Spleen (tissue), 11 donors: ENCODE data around the gene SNRNP70. TPM values are rescaled to one million over a fixed set of nuclear protein-coding genes. Genes with fewer than 3 reads are reported as not detected.
A peak's percentile ranks its signal among the peaks of the same experiment; 100 is the strongest.

Experiments used
- DNase-seq: peaks from one replicate; pipeline ENCODE4 v3.0.0-alpha.2; 2020
- H3K27ac ChIP-seq, 8 donors: fragments of 200-600 bp; sonication (generic) in 7 of 8; 1 replicate in 4 of 8; 2 replicates in 4 of 8; pipeline versions ENCODE4 v1.5.0 to v1.8.0; 2016 to 2021; ENCODE audit warnings: inconsistent platforms in 4 of 8, mild to moderate bottlenecking in 4 of 8, moderate library complexity in 1 of 8
- H3K27me3 ChIP-seq, 7 donors: fragments of 200-600 bp; sonication (generic) in 6 of 7; replicated peaks in 1 of 7; 1 replicate in 4 of 7; 2 replicates in 3 of 7; pipeline versions ENCODE4 v1.5.0 to v1.8.0; 2016 to 2021; ENCODE audit warnings: inconsistent platforms in 3 of 7, mild to moderate bottlenecking in 1 of 7
- H3K36me3 ChIP-seq, 6 donors: fragments of 200-600 bp; sonication (generic) in 5 of 6; 1 replicate in 4 of 6; 2 replicates in 2 of 6; pipeline versions ENCODE4 v1.5.0 to v1.8.0; 2016 to 2021; ENCODE audit warnings: inconsistent platforms in 2 of 6
- H3K4me1 ChIP-seq, 6 donors: fragments of 200-600 bp; sonication (generic) in 5 of 6; 1 replicate in 3 of 6; 2 replicates in 3 of 6; pipeline versions ENCODE4 v1.5.0 to v1.8.0; 2016 to 2021; ENCODE audit warnings: inconsistent platforms in 3 of 6
- H3K4me3 ChIP-seq, 8 donors: fragments of 200-600 bp; sonication (generic) in 7 of 8; 1 replicate in 4 of 8; 2 replicates in 4 of 8; pipeline versions ENCODE4 v1.5.0 to v1.8.0; 2016 to 2021; ENCODE audit warnings: inconsistent platforms in 4 of 8, mild to moderate bottlenecking in 4 of 8, moderate library complexity in 2 of 8
- H3K9me3 ChIP-seq, 8 donors: fragments of 200-600 bp; sonication (generic) in 7 of 8; 1 replicate in 4 of 8; 2 replicates in 4 of 8; pipeline versions ENCODE4 v1.5.0 to v1.8.0; 2016 to 2021; ENCODE audit warnings: inconsistent platforms in 4 of 8
- POLR2A ChIP-seq, 3 donors: fragments of 450-650 bp; IDR thresholded peaks; one replicate each; pipeline ENCODE4 v1.5.1; 2017; ENCODE audit warnings: antibody characterized with exemption in 3 of 3, mild to moderate bottlenecking in 1 of 3
- POLR2AphosphoS5 ChIP-seq, 3 donors: sonication (generic); formaldehyde crosslinking; IDR thresholded peaks; one replicate each; pipeline ENCODE4 v1.5.1; 2017; ENCODE audit warnings: antibody characterized with exemption in 3 of 3
- WGBS, 5 donors: extraction: QIAGEN DNeasy Blood & Tissue Kit in 3 of 5; methylation state at CpG; one replicate each; pipeline versions ENCODE4 v1.1.5 to v1.1.7; 2013 to 2018; 5-methylcytosine and 5-hydroxymethylcytosine counted together
- intact Hi-C: fragments of 100-400 bp; cut with DNase I; formaldehyde crosslinking; loops from one replicate; pipeline ENCODE4 v1.15.0; 2023; ENCODE audit warnings: low total_unique reads
- polyA plus RNA-seq, 3 donors: library from polyadenylated mRNA; stranded (reverse); fragments of 200-250 nt; gene quantifications; one replicate each; pipeline ENCODE4 v1.2.1, GENCODE V29; 2013
- total RNA-seq, 7 donors: library from RNA; depleted of rRNA in 3 of 7; stranded (reverse); fragments of >200 nt in 3 of 7; fragmentation: NEBNext Ultra II Directional in 4 of 7; extraction: Animal tissue kit (Norgen Biotek cat#: 25700) in 4 of 7; gene quantifications; one replicate each; pipeline versions ENCODE4 v1.1.0 to v1.2.1, GENCODE V29; 2016 to 2021
- TF ChIP-seq, protein P1 (sequence below), 11 experiments: fragments of 200-600 bp in 7 of 11; fragments of 450-650 bp in 4 of 11; sonication (generic) in 4 of 11; IDR thresholded peaks in 8 of 11; conservative IDR thresholded peaks in 3 of 11; 1 replicate in 7 of 11; 2 replicates in 4 of 11; pipeline versions ENCODE4 v1.4.0 to v1.8.0; 2016 to 2021; ENCODE audit warnings: antibody characterized with exemption in 11 of 11, inconsistent platforms in 4 of 11, mild to moderate bottlenecking in 1 of 11
- donor health status: healthy with polysubstance abuse.
- donor health status: DM: no; HTN: no; CAD: no; lungs with moderate emphysema.
- donor health status: DM: no; HTN: no; CAD: no.
- donor health status: Bipolar disorder and iron deficiency.
- donor health status: healthy.
- donor health status: DM: no; HTN: no; CAD: no.
- donor health status: DM: yes; HTN: yes; CAD: no.

SNRNP70 gene
- total and polyA plus RNA-seq, 10 donors = 198 to 559 (median 272) TPM

DNA sequence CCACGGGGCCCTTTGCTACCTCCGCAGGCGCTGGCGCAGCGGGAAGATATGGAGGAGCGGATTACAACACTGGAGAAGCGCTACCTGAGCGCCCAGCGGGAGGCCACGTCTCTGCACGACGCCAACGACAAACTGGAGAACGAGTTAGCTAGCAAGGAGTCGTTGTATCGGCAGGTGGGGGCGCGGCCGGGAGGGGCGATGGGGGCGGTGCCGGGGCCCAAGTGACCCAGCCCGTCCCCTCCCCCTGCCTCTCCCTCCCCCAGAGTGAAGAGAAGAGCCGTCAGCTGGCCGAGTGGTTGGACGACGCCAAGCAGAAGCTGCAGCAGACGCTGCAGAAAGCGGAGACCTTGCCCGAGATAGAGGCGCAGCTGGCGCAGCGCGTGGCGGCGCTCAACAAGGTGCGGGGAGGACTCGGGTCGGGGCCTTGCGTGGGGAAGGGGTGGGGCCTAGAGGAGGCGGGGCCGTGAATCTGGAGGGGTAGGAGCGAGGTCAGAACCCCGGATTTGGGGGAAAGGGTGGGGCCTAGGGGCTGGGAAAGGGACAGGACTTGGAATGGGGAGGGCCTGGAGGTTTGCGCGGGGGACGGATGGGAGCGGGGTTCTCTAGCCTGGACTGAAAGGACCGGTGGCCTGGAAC lies 47.8 kb downstream of the SNRNP70 start:
- peaks cover 0 to 38% (median 21%) of the 10 kb centered on the region in 6 donors for H3K4me1 ChIP-seq
- DNase-seq = no peak
- TF ChIP-seq POLR2A (IDR thresholded peaks at IDR 0.05) (no peak), POLR2AphosphoS5 (IDR thresholded peaks at IDR 0.05) (no peak)
- TF ChIP-seq, protein P1, sequence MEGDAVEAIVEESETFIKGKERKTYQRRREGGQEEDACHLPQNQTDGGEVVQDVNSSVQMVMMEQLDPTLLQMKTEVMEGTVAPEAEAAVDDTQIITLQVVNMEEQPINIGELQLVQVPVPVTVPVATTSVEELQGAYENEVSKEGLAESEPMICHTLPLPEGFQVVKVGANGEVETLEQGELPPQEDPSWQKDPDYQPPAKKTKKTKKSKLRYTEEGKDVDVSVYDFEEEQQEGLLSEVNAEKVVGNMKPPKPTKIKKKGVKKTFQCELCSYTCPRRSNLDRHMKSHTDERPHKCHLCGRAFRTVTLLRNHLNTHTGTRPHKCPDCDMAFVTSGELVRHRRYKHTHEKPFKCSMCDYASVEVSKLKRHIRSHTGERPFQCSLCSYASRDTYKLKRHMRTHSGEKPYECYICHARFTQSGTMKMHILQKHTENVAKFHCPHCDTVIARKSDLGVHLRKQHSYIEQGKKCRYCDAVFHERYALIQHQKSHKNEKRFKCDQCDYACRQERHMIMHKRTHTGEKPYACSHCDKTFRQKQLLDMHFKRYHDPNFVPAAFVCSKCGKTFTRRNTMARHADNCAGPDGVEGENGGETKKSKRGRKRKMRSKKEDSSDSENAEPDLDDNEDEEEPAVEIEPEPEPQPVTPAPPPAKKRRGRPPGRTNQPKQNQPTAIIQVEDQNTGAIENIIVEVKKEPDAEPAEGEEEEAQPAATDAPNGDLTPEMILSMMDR (IDR thresholded peaks at IDR 0.05 in 8 of 11, conservative IDR thresholded peaks at IDR 0.05 in 3 of 11) = no peak
- peak overlapping the region in 1 of 8 donors; percentile 1 for H3K27ac ChIP-seq
- intact Hi-C loops = no loop called here
- 21 to 41% (median 35%) methylated on average over 34 to 49 of the region's 49 CpGs for WGBS, 5 donors
- peak overlapping the region in 3 of 8 donors; percentile 18 to 55 (median 20) for H3K4me3 ChIP-seq
- peaks cover 0 to 45% (median 20%) of the 10 kb centered on the region in 7 donors for H3K27me3 ChIP-seq
- no peaks in the 10 kb centered on the region for H3K36me3 ChIP-seq
- H3K9me3 ChIP-seq = no peaks in the 10 kb centered on the region

DNA sequence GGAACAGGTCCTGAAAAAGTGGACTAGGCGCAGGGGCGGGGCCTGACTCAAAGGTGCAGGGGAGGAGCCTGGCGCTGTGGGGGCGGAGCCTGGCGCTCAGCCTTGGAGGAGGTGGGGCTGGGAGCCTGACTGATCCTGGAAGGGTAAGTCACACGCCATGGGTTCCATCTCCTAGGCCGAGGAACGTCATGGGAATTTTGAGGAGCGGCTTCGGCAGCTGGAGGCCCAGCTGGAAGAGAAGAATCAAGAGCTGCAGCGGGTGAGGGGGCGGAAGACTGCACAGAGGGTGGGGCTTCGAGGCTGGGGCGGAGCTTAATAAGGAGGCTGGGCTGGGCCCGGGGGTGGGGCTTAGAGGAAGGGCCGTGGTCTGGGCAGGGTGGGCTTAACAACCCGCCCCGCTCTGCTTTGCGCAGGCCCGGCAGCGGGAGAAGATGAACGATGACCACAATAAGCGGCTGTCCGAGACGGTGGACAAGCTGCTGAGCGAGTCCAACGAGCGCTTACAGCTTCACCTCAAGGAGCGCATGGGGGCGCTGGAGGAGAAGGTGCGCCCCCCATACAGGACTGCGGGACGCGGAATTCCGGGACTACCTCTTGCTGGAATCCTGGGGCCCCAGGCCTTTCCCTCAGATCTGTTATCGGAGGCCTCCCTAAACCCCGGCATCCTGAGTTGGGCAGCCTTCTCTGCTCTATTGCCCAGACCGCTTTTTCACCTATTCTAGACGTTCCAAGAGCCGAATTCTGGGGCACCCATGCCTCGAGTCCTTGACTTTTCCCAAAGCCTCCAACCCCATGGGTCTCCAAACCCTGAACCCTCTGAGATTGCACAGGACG lies 48.6 kb downstream of the SNRNP70 start:
- 16 to 59% (median 50%) methylated on average over 31 to 42 of the region's 42 CpGs for WGBS, 5 donors
- Histone ChIP-seq H3K9me3 (no peaks in the 10 kb centered on the region), H3K4me3 (peak overlapping the region in 3 of 8 donors; percentile 18 to 55 (median 20)), H3K36me3 (no peaks in the 10 kb centered on the region), H3K4me1 (peaks cover 0 to 31% (median 14%) of the 10 kb centered on the region in 6 donors), H3K27ac (peak overlapping the region in 1 of 8 donors; percentile 1), H3K27me3 (peaks cover 0 to 45% (median 20%) of the 10 kb centered on the region in 7 donors)
- TF ChIP-seq, protein P1 (IDR thresholded peaks at IDR 0.05 in 8 of 11, conservative IDR thresholded peaks at IDR 0.05 in 3 of 11) = no peak
- no peak for TF ChIP-seq POLR2AphosphoS5 (IDR thresholded peaks at IDR 0.05)
- TF ChIP-seq POLR2A (IDR thresholded peaks at IDR 0.05) = no peak
- no peak for DNase-seq
- intact Hi-C loops = no loop called here

DNA sequence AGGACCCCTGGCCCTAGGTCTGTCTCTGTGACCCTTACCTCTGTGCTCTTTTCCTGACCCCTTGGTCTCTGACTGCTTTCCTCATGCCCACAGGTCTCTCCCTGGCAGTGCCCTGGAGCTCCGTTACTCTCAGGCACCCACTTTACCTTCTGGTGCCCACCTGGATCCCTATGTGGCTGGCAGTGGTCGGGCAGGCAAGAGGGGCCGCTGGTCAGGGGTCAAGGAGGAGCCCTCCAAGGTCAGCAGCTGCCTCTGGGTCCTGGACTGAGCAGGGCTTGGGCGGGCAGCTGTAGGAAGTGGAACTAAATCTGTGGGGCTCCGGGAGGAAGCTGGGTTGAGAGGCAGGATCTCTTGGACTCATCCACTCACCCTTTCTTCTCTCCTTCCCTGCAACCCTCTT lies 50.4 kb downstream of the SNRNP70 start:
- intact Hi-C loops = no loop called here
- H3K27ac ChIP-seq = peak overlapping the region in 5 of 8 donors; percentile 46 to 62 (median 60)
- 76 to 86% (median 82%) methylated on average over 5 of the region's 5 CpGs for WGBS, 5 donors

More for the DNA sequence above, 50.4 kb downstream of the SNRNP70 start:
- Histone ChIP-seq H3K4me1 (peaks cover 0 to 29% (median 14%) of the 10 kb centered on the region in 6 donors), H3K9me3 (no peaks in the 10 kb centered on the region), H3K4me3 (no peak overlapping the region), H3K27me3 (peaks cover 0 to 45% (median 20%) of the 10 kb centered on the region in 7 donors), H3K36me3 (no peaks in the 10 kb centered on the region)
- DNase-seq = no peak
- TF ChIP-seq, protein P1 (IDR thresholded peaks at IDR 0.05 in 8 of 11, conservative IDR thresholded peaks at IDR 0.05 in 3 of 11) = no peak
- TF ChIP-seq POLR2A (IDR thresholded peaks at IDR 0.05) (no peak), POLR2AphosphoS5 (IDR thresholded peaks at IDR 0.05) (no peak)
